Stromal cell of bone marrow (primary cell): ENCODE measurements around the gene FAP.

Experiments used
- DNase-seq: peaks from one replicate; pipeline ENCODE4 v3.0.0-alpha.2; 2012; ENCODE audit warnings: low read depth

FAP gene

GRCh38 chr2:162241571-162241970, 1.7 kb downstream of the FAP start:
- DNase-seq = no peak

- no peak for DNase-seq
These were observed 8.4 kb downstream of the FAP start for GRCh38 chr2:162234620-162235462.

DNA sequence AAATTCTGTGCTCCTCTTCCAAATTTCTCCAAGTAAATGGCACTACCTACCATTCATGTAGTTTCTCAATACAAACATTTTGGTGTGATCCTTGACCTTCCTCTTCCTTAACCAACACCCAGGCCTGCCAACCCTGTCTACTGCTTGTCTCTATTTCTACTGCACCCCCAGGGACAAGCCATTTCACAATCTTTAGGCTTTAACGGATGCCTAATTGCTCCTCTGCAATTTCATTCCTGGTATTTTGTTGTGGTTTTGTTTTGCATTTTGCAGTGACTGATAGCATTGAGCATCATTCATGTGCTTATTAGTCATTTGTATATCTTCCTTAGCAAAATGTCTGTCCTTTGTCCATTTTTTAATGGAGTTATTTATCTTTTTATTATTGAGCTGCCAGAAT, 10.0 kb downstream of the FAP start:
- DNase-seq = peak; percentile 74

- DNase-seq = no peak
These were observed 10.6 kb downstream of the FAP start for GRCh38 chr2:162232671-162233070.

- DNase-seq = no peak
These were observed 11.2 kb downstream of the FAP start for GRCh38 chr2:162232027-162232426.

DNA sequence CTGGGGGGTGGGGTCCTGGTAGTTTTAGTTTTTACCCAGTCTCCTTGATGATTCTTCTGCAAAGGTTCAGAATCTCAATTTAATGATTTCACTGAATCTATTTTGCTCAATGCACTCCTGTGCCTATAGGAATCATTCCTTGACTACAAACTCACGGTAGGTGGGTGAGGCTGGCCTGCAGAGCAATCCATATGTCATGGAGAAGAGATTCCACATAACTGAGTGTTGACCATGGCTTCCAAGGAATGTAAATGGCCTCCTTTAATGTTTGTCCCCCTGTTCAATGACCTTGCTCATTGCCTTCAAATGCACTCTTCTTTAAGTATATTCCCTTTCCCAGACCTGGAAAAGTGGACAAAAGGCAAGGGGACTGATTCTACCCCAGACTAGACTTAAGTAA, 12.5 kb downstream of the FAP start:
- DNase-seq = no peak

- no peak for DNase-seq
These were observed 16.4 kb downstream of the FAP start for GRCh38 chr2:162226836-162227235.

DNA sequence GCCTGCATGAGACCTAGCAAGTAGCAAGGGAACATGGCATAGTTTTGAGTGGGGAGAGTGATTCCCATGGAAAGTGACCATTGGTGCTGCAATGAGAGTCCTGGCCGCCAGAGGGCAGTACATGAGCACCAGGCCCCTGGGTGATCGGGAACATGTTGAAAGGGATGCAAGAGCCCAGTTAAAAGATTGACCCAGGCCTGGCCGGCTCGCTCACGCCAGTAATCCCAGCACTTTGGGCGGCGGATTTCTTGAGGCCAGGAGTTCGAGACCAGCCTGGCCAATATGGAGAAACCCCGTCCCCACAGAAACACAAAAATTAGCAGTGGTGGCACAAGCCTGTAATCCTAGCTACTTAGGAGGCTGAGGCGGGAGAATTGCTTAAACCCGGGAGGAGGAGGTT, 22.2 kb downstream of the FAP start:
- peak; percentile 40 for DNase-seq

GRCh38 chr2:162220368-162220767, 22.9 kb downstream of the FAP start:
- DNase-seq = no peak

GRCh38 chr2:162219426-162219825, 23.8 kb downstream of the FAP start:
- no peak for DNase-seq

DNA sequence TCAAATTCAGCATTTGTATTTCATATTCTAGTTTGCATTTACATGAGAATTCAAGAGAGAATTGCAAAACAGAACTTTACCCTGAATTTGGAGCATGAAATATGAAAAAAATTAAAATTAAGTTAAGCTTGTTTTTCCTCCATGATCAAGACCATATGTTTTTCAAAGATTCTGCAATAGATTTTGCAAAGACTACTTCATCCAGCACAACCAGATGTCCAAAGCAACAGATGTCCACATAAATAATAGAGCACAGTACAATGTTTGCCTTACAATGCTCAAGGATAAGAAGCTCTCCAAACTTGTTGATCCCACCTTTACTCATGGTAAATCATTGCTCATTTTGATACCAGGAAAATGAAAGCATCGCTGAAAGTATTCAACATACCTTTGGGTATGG, 25.6 kb downstream of the FAP start:
- DNase-seq = no peak

DNA sequence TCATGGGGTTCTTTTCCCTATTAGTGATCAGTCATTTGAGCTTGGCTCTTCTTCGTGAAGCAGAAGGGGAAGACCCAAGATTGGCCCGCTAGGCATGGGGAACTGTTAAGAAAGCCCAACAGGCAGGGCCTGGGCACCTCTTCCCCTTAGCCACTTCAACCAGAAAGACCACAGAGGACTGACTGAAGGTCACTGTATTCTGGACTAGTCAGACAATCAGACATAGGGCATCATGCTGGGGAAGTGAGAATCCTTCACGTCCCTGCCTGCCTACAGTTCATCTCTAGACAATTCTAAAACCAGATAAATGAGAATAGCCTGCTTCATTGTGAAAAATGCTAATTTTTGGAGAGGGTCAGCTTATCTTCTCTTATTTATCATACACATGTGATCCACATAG, 28.1 kb downstream of the FAP start:
- no peak for DNase-seq

DNA sequence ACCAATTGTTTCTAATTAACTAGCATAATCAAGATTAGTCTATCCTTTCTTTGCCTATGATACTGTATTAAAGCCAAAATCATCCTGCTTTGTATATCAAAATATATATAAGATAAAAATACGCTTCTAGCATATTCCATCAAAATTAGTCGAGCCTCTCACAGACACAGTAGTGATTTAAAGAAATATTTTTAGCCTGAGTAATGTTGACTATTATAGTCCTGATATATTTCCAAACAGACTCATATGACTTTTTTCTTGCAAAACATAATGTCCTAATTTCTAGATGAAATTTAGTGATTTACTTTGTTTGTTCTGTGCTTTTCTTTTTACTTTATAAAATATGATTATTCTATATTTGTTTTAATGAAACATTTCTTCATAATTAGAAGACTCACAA, 30.9 kb downstream of the FAP start:
- DNase-seq = no peak

DNA sequence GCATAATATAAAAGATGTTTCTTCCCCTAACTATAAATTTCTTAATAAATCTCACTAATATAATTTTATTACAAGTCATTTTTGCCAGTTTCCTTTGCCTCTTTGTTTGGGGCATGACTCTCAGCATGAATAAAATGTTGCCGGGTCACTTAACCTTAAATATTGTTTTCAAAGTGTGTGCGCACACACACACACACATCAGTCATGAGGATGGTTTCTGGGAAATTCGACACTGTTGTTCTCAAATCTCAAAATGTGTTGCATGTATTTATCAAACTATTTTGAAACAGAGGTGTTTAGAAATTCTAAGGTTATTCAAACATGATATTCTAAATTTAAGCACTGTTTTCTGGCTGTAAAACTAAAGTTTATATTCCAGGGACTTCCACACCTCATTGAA, 31.5 kb downstream of the FAP start:
- DNase-seq = no peak

GRCh38 chr2:162210385-162210784, 32.9 kb downstream of the FAP start:
- no peak for DNase-seq

DNA sequence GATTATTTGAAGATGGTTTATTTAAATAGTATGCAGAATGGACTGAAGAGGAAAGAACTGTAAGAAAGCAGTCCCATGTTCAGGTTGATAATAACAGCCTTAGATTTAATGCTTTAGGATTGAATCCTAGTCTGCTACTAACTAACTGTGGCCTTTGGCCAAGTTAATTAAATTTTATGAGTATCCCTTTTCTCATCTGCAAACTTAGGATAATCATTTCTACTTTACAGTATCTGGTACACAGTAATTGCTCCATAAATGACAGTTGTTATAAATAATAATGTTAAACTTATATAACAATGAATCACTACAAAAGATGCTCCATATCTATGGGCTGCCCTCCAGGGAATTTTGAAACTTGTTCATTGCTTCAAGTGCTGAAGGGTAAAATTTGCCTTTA, 41.0 kb downstream of the FAP start:
- DNase-seq = no peak

- DNase-seq = no peak
These were observed 42.6 kb downstream of the FAP start for GRCh38 chr2:162200636-162201035.

DNA sequence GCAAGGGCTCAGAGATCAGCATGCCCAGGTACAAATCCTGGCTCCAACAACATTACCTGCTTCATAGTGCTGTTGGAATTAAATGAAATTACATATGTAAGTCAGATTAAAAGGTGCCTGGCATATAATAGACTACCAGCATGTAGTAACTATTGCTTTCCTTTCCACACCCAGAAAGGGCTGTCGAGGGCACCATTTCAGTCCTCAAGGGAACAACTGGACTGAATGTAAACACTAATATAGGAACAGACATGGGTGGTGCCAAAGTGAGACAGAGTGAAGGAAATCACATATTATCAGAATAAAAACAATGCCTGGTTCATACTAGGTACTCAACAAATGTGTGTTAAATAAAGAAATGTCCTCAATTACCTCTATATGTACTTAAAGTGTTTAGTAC, 43.3 kb downstream of the FAP start:
- no peak for DNase-seq

- no peak for DNase-seq
These were observed 45.0 kb downstream of the FAP start for GRCh38 chr2:162198239-162198638.

DNA sequence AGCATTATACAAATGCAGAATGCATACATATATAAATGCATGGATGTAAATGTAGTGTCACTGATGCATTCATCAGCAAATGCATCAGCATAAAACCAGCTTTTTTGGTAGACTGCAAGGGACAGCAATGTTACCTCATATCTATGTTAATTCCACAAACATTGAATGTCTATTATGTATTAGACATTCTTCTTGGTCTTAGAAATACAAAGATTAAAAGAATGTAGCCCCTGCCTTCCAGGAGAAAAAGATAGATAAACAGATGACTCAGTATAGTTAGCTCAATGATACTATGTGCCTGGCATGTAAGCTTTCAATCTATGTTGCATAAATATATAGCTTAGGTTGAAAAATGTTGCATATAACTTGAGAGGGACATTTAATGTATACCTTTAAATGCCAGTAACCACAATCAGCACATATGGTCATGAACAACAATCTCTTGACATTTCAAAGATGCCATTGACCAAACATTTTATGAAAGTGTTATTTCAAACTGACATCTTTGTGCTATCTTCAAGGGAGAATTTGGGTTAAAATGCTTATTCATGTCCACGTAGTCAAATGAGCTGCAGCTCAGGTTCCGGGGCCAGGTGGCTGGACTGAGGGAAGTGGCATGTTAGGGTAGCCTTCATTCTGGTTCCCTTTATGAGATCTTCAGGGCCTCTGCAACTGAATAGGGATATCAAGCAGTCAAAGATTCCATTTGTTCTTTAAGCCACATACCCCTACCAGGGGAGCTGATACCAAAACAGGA, 46.0 kb downstream of the FAP start:
- no peak for DNase-seq

GRCh38 chr2:162196638-162197037, 46.6 kb downstream of the FAP start:
- DNase-seq = peak; percentile 69

- DNase-seq = no peak
These were observed 54.8 kb downstream of the FAP start for GRCh38 chr2:162188451-162188850.

GRCh38 chr2:162185541-162186232, 57.6 kb downstream of the FAP start:
- DNase-seq = no peak
